Embryonic facial prominence (tissue), 1 donor: ENCODE measurements around the gene IPO9.
"Not testable (repeated sequence)": the region's sequence is repeated elsewhere in the genome, so short reads cannot be mapped to it uniquely, and the experiment has no call there.

ENCODE experiments used
- DNase-seq: peaks from one replicate; pipeline ENCODE4 v3.0.0-alpha.2; 2016; ENCODE audit errors: extremely low spot score

The IPO9 gene

DNA sequence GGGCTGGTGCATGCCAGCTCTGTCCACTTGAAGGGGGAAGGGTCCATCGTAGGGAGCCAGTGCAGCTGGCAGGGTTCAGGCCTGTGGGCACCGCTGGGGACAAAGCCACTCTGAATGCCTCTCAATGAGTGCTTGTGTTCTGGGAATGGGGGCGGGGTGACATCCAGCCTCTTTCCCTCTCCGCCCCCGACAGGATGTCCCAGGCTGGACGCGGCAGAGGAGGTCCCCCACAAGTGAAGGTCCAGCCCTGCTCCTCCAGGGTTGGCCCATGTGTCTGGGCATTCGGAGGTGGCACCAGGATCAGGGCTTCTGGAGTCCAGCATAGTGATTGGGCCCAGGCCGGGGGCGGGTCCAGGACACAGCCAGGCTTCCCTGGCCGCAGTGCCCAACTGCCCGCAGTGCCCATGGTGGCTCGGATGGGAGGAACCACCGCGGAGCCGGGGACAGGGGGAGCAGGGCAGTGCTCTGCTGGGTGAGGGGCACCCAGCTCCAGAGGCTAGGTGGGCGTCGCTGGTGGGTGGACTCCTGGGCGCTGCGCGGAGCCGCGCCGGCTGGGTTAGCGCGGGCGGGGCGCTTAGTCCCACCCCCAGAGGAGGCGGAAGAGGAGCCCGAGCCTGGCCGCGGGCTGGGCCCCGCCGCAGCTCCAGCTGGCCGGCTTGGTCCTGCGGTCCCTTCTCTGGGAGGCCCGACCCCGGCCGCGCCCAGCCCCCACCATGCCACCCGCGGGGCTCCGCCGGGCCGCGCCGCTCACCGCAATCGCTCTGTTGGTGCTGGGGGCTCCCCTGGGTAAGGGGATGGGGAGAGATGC lies 59.5 kb downstream of the IPO9 start, which contains the start of gene SHISA4:
SHISA4 (plus strand) TSS at position 617 of the 808 bp plus-strand sequence; CDS start at position 714, 97 bp downstream.
- DNase-seq: no peak

DNA sequence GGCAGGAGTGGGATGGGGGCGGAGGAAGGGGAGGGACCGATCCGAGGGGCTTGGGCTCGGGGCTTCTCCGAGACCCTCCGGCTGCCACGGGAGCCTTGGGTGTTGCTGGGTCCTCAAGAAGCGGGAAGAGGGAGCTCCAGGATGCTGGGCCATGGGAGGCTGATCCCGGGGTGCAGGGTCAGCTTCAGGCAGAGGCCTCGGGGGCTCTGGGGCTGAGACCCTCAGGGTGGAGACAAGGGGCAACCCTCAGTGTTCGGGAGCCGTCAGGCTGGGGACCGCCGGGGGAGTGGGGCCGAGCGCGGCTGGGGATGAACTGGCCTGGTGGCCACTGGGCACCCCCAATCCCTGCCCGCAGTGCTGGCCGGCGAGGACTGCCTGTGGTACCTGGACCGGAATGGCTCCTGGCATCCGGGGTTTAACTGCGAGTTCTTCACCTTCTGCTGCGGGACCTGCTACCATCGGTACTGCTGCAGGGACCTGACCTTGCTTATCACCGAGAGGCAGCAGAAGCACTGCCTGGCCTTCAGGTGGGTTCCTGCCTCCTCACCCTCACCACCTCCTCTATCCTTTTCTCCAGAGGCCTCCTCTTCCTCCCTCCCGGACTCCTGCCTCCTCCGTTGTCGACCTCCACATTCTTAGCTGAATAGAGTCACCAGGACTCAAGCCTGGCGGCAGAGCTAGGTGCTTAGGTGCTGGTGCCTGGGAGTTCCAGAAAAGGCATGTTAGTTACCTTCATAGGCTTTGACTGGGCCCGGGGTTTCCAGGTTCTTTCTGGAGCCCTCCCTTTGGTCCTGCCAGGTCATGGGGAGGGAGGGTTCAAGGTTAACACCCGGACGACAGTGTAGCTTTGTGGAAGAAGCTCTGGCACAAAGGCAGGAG lies 60.4 kb downstream of the IPO9 start:
- DNase-seq: no peak

DNA sequence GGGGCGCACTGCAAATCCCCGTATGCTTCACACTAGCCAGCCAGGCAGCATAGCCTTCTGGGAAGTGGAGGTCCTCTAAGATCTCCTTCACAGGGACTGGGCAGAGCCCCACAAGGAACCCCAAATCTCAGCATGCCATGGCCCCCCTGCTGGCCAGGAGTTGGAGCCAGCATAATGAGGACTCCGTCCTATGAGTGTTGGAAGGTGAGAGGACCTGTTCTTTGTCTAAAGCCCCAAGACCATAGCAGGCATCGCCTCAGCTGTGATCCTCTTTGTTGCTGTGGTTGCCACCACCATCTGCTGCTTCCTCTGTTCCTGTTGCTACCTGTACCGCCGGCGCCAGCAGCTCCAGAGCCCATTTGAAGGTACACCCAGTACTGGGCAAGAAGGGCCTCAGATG lies 61.3 kb downstream of the IPO9 start:
- DNase-seq: no peak

DNA sequence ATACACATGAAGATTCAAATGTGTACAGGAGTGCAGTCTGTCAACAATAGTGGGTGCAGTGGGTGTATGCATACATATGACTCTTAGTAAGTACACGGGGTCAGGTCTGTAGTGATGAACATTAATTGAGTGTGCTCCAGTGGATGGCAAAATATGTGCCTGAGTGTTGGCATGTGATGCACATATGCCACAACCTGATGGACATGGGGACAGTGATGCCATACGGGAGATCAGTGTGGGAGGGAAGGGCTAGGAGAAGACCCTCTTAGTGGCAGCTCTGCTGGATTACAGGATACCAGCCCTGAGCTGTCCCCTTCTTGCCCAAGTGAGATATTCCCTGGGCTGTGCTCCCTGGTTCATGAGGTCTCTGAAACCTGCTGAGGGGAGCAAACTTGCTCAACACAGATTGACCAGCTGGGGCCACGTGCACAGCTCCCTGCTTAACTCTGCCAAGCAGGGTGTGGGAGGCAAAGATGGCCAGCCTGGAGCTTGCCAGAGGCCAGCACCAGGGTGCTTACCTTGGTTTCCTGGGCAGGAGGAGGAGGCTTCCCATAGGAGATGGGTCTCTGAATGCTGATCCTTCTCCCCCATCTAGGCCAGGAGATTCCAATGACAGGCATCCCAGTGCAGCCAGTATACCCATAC lies 62.0 kb downstream of the IPO9 start:
- no peak for DNase-seq

DNA sequence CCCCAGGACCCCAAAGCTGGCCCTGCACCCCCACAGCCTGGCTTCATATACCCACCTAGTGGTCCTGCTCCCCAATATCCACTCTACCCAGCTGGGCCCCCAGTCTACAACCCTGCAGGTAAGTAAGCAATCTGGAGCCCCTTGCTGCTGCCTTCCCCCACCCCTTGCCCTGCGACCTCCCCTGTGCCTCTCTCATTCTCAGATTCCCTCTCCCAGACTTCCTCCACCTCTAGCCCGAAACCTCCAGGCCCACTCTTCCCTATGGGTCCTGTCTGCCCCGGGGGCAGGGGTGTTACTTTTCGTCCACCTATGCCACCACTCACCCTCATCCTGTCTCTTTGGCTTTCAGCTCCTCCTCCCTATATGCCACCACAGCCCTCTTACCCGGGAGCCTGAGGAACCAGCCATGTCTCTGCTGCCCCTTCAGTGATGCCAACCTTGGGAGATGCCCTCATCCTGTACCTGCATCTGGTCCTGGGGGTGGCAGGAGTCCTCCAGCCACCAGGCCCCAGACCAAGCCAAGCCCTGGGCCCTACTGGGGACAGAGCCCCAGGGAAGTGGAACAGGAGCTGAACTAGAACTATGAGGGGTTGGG lies 62.6 kb downstream of the IPO9 start:
- no peak for DNase-seq

DNA sequence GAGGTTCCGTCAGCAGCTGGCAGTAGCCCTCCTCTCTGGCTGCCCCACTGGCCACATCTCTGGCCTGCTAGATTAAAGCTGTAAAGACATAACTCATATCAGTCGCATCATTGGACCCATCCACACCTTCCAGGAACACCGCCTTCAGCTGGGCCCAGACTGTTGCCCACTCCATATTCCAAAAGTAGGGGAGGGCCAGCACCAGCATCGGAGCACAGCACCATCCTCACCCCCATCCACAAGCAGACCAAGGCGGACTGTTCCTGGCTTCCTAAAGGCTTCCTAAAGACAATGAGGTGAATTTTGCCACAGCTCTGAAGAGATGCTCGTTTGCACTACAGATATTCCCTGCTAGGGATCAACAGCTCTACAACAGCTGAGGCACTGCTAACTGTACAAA lies 63.3 kb downstream of the IPO9 start:
- DNase-seq: no peak

DNA sequence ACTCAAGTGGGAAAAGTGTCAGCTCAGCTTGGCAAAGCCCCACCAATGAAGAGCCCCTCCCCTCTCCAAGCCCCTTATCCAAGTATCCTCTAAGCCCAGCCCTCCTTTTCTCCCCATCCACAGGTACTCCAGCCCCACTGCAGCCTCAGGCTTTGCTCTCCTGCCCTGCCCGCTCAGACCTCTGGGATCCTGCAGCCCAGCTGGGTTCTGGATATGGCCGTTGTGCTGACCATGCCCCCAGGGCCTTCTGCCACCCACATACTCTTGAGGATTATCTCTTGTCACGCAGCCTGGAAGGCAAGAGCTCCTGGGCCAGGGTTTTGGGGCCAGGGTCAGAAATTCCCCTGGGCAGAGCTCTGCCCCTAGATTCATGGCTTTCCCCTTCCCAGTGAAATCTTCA lies 64.5 kb downstream of the IPO9 start:
- DNase-seq: no peak

DNA sequence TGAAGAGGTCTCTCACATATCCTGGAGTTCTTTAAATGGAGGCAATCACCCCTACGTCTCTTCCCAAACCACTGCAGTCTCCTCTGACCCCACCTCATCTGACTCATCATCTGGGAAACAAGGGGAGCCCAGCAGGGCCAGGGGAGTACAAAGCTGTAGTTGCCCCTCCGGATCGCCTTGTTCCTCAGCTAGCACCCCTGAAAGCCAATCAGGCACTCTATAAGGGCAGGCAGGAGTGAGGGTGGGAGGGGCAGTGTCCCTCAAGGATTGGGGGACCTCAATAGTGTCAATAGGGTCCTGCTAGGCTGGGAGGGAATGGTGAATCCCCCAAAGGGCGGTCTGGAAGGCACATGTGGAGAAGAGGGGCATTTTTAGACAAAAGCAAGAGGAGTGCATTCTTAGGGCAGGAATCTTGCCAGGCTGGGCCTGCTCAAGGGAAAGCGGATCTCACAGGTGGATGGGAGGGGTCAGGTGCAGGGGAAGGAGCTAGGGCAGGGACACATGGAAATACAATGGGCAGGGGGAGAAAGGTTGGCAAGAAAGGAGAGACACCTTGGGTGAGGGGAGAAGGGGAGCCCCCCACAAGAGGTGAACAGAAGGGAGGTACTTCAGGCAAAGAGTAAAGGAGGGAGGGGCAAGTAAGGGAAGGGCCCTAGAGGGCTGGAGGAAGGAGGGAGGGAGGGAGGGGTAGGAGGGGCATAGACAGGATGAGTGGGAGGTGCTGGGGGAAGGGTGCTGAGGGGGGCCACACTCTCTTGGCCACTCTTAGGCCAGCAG lies 65.6 kb downstream of the IPO9 start:
- DNase-seq: no peak

DNA sequence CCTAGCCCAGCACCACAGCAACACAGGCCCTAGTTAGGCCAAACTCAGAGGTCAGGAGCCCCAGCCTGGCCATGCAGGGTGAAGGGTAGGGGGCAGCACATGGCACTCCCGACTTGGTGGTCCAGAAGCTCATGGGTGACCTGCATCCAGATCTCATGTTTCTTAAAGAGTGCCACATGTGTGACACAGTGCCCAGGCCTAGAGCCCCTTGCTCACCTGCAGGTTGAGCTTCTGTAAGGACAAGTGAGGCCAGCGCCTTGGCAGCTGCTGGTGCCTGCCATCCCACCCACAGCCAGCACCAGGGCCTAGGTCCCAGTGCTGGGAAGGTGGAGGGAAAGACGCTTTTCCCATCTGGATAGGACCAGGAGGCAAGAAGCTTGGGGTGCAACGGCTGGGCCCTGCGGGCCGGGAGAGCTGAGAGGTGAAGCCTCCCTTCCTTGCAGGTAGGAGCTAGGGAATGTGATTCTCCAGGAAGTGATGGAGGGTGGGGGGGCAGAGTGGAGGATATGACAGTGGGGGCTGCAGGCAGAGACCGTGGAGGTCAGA lies 66.2 kb downstream of the IPO9 start:
- no peak for DNase-seq

DNA sequence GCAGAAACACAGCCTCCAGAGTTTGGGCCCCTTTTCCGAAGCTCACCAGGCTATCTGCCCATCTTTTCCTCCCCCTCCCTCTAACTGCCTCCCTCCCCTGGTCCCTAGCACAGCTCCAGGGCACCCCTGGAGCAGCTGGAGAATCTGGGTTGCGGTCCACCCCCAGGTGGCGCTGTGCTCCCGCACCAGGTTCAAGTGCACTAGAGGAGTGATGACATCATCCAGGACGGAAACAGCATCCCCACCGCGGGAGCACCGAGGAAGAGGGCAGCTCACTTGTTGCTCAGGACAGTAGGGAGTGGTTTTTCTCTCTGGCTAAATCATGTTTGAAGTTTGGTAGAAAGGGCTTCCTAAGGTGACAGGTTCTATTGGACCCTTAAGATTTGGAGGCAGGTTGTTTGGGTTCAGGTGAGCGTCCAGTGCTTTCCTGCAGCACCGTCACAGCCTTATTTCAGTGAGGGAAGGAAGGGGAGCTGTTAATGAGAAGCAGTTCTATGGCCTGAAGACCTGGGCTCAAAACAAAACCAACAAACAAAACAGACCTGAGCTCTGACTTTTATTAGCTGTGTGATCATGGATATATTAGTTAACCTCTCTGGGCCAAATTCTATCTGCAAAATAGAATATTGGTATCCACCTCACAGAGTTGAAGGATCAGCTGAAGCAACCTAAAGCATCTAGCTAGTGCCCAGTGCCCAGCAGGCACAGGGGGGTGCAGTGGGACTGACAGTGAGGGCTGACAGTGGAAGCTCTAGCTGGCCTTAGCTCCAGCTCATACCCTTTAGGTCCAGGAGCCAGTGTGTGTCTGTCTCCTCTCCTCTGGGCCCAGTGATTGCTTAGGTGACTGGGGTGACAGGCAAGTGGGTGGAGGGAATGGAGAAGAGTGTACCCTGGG lies 67.2 kb downstream of the IPO9 start:
- peak; percentile 68 for DNase-seq

DNA sequence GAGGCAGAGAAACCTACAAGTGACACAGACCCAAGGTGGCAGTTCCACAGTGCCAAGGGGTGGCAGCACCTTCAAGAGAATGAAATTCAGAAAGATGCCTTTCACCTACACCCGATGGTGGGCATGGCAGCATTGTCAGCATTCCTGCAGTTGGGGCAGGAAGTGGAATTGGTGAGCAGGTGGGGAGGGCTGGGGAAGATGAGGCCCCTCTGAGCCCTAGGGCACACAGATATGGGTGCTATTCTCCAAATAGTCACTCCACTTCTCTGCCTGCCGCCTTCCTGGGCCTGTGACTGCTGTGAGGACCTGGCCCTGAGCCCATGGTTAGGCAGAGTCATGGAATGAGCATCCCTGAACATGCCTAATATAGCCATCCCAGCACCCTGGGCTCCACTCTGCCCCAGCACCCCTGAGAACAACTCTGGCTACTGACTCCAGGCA lies 68.0 kb downstream of the IPO9 start:
- no peak for DNase-seq

DNA sequence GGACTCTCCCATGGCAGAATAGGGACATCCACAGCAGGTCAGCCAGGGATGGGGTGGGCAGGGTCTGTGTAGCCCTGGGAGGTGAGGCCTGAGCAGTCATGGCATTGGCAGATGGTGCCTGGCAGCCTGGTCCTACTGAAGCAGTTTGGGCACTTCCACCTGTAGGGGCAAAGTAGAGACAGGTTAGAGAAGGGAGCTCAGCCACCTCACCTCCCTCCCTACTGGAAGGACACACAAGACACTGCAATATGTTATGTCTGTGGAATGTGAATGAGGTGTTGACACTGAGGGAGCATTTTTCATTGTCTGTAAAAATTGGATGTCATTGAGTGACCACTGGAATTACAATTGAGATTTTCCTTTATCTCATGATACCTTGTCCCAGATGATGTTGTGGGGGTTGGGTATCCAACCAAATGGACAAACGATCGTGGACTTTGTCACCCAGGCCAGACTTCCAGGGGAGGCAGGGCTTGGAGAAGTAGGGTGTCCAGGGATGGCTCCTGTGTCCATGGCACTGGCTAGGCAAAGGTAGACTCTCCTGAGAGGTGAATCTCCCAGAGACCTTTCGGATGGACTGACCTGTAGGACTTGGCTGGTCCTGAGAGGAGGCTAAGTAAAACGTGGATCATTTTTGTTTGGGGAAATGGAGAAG lies 69.4 kb downstream of the IPO9 start:
- no peak for DNase-seq

DNA sequence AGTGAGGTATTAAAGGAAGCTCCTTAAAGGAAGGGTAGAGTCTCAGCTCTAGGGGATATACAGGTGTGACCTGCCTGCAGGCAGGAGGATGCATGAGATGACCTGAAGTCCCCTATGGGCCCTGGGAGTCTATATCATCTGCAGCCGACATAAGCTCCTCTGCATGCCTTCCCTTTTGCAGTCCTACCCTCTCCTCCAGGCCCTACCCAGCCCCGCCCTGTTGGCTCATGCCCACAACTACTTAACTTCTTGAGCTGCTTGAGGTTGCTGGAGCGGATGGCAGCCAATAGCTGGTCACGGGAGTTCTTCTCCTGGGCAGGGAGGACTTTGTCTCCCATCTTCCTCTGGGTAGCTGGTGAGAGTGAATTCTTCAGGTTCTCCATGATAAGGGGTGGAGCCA lies 70.0 kb downstream of the IPO9 start:
- DNase-seq: no peak

DNA sequence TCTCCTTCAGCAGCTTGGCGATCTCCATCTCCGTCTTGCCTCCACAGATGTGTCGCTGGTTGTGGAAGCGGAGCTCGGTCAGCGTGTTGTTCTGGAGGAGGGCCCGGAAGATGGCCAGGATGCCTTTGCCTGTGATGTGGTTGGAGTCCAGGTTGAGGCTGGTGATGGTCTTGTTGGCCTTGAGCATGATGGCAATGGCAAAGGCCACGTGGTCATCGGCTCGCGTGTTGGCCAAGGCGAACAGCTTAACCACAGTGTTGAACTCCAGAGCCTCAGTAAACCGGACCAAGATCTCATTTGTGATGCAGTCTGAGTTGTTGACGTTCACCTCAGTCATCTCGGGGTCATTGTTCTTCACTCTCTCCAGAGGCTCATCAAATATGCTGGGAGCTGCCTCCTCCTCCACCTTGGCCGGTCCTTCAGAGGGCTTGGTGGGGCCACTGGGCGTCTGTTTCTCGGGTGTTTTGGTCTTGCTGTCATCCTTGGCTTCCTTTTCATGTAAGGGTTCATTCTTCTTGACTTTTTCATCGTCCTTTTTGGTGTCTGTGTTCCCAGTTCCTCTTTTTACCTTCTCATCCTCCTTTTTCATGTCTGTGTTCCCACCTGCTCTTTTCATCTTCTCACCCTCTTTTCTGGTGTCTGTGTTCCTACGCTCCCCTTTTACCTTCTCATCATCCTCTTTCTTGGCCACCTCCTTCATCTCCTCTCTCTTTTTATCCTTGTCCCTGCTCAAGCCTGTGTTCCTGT lies 70.9 kb downstream of the IPO9 start:
- no peak for DNase-seq

DNA sequence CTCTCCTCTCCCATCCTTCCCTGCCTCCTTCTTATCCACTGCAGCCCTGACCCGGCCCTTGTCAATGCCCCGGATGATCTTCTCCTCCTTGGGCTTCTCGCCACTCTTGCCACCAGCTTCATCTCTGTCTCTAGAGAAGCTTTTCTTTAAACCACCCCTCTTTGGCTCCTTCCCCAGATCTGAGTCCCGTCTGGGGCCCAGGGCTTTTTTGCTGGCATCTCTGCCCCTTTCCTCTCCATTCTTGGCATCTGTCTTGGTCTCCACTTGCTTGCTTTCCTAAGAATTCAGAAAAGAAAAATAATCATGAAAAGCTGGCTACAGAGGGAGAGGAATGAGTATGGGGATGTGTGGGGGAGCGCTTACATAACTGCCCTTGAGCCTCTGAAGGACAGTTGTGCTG lies 71.5 kb downstream of the IPO9 start:
- DNase-seq: no peak

DNA sequence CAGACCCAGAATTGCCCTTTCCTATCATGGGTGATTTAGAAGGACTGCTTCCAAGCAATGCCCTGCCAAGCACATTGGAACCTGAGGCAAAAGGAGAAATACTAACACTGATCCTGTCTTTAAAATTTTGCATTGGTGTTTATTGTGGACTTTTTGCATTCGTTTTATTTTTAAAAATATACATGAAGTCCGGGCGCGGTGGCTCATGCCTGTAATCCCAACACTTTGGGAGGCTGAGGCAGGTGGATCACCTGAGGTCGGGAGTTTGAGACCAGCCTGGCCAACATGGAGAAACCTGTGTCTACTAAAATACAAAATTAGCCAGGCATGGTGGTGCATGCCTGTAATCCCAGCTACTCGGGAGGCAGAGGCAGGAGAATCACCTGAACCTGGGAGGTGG lies 72.1 kb downstream of the IPO9 start:
- DNase-seq: not testable (repeated sequence)

DNA sequence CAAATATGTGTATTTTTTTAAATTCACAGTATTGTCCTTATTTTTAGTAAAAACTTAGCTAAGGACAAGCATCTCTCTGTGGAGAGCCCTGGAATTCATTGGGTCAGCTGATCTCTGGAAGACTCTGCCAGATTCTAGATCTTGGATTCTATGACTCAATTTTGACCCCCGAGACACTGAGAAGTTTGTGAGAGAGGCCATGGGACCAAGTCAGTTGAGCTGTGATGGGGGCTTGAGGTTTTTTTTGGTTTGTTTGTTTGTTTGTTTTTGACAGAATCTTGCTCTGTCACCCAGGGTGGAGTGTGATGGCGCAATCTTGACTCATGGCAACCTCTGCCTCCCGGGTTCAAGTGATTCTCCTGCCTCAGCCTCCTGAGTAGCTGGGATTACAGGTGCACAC lies 73.2 kb downstream of the IPO9 start:
- DNase-seq: no peak

DNA sequence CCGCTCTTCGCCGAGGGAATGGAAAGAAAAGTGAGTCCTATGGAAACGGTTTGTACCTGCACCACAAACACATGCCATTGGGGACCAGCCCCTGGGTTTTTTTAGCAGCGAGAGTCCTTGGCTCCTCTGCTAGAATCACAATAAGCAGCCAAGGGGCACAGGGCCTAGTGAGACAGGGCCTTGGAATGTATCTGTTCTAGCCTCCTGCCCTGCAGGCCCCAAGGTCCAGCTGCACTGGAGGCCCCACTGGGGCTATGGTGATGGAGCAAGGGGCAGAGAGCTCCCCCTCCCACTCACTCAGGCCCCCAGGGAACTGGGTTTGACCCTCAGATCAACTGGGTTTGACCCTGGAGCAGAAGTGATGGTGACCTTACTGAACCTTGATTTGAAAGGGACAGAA lies 74.2 kb downstream of the IPO9 start:
- DNase-seq: no peak

DNA sequence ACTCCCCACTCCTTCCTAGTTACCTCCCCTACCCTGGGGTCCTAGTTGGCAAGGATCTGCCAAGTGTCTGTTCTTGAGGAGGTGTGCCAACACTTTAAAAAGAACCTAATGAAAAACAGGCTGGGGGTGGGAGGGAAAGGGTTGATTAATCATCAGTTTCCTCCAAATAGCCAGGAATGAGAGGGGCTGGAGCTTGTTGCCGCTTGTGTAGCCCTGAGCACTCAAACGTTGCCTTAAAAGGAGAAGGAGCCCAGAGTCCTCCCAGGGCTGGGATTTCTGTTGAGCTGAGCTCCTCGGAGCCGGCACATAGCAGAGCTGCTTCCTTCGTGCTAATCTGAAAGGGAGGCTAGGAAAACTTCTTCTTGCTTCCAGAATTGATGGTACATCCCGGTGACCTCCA lies 75.6 kb downstream of the IPO9 start:
- peak; percentile 46 for DNase-seq
